ENCODE data around the gene RAB26. TPM values are rescaled to one million over a fixed set of nuclear protein-coding genes. Genes with fewer than 3 reads are reported as not detected.

The RAB26 gene
- total RNA-seq, 1 experiment from 2014 or later = 46.8 TPM

- in situ Hi-C loops (cut with HindIII; ENCODE audit: low sequenced_read_pairs) = loop anchor here (25.0 kb wide), 1 partner anchor 356 kb away; the partner anchor contains the start of genes AMDHD2 and ATP6V0C
Measured at GRCh38 chr16:2155977-2156848, 7.8 kb downstream of the RAB26 start.

DNA sequence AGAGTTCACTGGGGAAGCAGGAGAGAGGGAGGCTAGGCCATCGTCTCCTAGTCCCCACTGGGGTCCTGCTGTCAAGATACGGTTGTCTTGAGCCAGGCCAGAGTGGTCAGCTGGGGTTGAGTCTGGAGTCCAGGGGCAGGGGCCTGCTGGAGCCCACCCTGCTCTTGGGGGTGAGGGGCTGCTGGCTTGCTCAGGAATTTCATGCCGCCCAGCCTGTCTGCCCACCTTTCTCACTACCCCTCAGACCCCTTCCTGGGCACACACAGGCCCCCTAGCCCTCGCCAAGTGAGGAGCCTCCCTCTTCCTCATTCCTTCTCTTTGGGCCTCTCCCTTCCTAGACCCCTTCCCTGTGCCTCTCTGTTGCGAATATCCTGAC, 8.4 kb downstream of the RAB26 start:
- in situ Hi-C loops (cut with HindIII; ENCODE audit: low sequenced_read_pairs) = loop anchor here (25.0 kb wide), 1 partner anchor 355 kb away; the partner anchor contains the start of genes AMDHD2 and ATP6V0C
- DNase-seq (ENCODE audit: low spot score) = no peak

More at GRCh38 chr16:2155977-2156848, 7.8 kb downstream of the RAB26 start:
- DNase-seq (ENCODE audit: low spot score) = no peak

DNA sequence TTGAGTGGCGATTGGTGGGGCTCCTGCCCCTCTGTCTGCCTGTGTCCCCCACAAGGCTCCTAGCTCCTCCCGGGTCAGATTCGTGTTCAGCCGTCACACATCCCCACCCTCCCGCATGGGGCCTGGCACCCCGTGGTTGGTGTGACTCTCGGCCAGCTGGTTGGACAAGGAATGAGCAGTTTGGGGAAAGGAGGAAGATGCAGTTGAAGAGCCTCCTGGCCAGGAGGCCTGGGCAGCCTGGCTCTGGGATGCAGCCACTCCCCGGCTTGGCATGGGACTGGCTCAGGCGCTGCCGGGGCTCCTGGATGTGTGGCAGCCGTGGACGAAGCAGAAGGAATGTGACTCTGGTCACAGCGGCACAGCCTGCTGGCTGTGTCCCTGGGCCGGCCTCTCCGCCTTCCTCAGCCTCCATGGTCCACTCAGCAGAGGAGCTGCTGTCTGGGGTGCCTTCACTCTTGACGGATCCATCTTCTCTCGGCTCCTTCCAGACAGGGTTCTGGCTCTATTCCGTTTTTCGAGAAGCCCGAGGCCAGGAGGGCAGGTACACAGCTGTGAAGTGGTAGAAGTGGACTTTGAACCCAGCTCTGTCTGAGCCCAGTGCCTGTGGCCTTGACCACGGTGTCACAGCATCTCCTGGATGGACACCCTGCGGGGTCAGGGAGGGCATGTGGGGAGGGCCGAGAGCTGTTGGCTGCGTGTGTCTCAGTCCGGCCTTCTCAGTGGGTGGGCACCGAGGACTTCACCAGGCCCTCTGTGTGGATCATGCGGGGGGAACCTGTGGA, 9.2 kb downstream of the RAB26 start:
- DNase-seq (ENCODE audit: low spot score) = peak; percentile 47
- in situ Hi-C loops (cut with HindIII; ENCODE audit: low sequenced_read_pairs) = loop anchor here (25.0 kb wide), 1 partner anchor 355 kb away; the partner anchor contains the start of genes AMDHD2 and ATP6V0C

GRCh38 chr16:2158262-2158638, 9.8 kb downstream of the RAB26 start:
- in situ Hi-C loops (cut with HindIII; ENCODE audit: low sequenced_read_pairs) = loop anchor here (25.0 kb wide), 1 partner anchor 354 kb away; the partner anchor contains the start of genes AMDHD2 and ATP6V0C
- DNase-seq (ENCODE audit: low spot score) = no peak

GRCh38 chr16:2159175-2159838, 10.9 kb downstream of the RAB26 start:
- peak; percentile 73 for DNase-seq (ENCODE audit: low spot score)
- in situ Hi-C loops (cut with HindIII; ENCODE audit: low sequenced_read_pairs) = loop anchor here (25.0 kb wide), 1 partner anchor 353 kb away; the partner anchor contains the start of genes AMDHD2 and ATP6V0C

DNA sequence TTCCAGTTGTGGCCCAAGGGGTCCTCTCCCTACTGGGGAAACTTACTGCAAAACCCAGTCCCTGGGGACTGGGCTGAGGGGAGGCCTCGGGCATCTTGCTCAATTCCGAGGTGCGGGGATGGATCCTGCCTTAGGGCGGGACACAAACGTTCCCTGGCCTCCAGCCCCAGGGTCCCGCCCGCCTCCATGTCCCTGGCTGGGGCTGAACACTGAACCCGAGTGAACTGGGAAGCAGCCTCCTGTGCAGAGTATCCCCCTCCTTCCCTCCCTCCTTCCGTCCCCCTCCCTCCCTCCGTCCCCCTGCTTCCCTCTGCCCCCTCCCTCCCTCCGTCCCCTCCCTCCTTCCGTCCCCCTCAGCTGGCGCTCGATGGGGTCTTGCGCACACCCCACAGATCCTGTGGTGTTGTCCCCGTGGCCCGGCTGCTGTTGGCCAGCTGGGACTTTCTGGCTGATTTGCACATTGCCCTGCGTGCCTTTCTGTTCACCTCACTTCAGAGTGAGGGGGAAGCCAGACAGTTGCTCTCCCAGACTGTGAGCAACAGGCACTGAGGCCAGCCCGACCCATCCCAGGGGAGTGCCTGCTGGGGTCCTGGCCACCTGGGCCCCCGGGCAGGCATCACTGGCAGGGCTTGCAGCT, 12.6 kb downstream of the RAB26 start:
- DNase-seq (ENCODE audit: low spot score) = no peak
- in situ Hi-C loops (cut with HindIII; ENCODE audit: low sequenced_read_pairs) = loop anchor here (5.0 to 25.0 kb wide), 3 partner anchors 86 to 351 kb away; partner anchors contain the start of genes AMDHD2 and ATP6V0C

DNA sequence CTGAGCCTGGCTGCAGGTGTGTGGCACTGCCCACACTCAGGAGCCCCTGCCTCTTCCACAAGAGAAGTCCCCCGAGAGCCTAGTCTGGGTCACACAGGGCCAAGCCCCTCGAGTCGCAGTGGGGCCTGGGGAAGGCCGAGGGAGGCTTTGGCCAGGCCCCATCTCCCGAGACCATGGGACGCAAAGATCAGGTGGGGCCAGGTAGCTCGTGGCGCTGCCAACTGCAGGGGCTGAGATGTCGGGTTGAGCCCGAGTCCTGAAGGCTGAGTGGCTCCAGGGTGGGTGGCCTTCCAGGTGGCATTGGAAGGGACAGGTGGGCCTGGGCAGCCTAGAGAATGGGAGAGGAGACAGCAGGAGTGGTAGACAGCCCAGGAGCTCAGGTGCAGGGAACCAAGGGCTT, 13.5 kb downstream of the RAB26 start:
- DNase-seq (ENCODE audit: low spot score) = no peak
- in situ Hi-C loops (cut with HindIII; ENCODE audit: low sequenced_read_pairs) = loop anchor here (5.0 to 25.0 kb wide), 3 partner anchors 87 to 350 kb away; partner anchors contain the start of genes AMDHD2 and ATP6V0C

- DNase-seq (ENCODE audit: low spot score) = no peak
- in situ Hi-C loops (cut with HindIII; ENCODE audit: low sequenced_read_pairs) = loop anchor here (5.0 to 25.0 kb wide), 3 partner anchors 88 to 350 kb away; partner anchors contain the start of genes AMDHD2 and ATP6V0C
Measured at GRCh38 chr16:2162676-2163118, 14.3 kb downstream of the RAB26 start.

GRCh38 chr16:2163211-2163881, 14.9 kb downstream of the RAB26 start:
- no peak for DNase-seq (ENCODE audit: low spot score)
- in situ Hi-C loops (cut with HindIII; ENCODE audit: low sequenced_read_pairs) = loop anchor here (5.0 to 25.0 kb wide), 3 partner anchors 89 to 349 kb away; partner anchors contain the start of genes AMDHD2 and ATP6V0C

DNA sequence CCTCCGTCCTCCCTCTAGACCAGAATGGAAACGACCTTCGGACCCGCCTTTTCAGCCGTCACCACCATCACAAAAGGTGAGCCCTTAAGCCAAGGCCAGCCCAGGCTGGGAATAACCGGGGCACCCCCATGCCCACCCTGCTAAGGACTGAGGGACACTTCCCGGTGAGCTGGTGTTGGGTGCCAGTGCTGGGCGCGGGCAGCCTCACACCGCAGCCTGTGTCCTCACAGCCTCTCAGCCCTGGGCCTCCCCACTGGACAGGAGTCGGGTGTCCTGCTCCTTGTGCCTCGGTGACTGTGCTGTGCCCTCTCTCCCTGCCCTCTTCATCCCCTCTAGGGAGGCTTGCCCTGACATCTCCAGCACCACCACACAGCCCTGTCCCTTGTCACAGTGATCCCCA, 17.4 kb downstream of the RAB26 start:
- in situ Hi-C loops (cut with HindIII; ENCODE audit: low sequenced_read_pairs) = loop anchor here (10.0 to 25.0 kb wide), 2 partner anchors 91 to 346 kb away; partner anchors contain the start of genes AMDHD2 and ATP6V0C
- no peak for DNase-seq (ENCODE audit: low spot score)

DNA sequence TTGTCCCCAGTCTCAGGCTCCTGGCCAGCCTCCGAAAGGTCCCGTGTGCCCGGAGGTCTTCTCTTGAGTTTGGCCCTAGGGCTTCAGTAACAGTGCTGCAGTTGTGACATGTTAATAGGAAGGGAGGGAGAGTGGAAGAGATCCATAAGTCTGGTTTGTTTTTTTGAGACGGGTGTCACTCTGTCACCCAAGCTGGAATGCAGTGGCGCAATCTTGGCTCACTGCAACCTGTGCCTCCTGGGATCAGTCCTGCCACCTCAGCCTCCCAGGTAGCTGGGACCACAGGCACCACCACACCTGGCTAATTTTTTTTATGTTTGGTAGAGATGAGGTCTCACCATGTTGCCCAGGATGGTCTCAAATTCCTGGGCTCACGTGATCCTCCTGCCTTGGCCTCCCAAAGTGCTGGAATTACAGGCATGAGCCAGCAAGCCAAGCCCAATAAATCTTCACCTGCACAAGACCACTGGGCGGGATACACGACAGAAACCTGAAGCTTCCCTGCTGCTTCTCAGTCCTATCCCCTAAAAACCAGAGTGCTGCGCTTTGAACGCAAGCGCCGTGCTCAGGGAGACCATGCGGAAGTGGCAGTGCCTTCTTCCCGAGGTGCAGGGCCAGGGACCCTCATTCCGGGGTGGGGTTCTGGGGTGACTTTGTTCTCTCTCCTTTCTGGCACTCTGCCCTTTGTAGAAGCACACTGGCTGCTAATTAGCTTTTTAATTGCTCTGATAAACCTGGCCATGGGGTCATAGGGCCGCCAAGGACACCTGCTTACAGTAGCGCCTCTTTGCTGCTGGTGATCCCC, 18.0 kb downstream of the RAB26 start:
- DNase-seq (ENCODE audit: low spot score) = no peak
- in situ Hi-C loops (cut with HindIII; ENCODE audit: low sequenced_read_pairs) = loop anchor here (10.0 to 25.0 kb wide), 2 partner anchors 92 to 346 kb away; partner anchors contain the start of genes AMDHD2 and ATP6V0C

GRCh38 chr16:2167068-2167638, 18.7 kb downstream of the RAB26 start:
- DNase-seq (ENCODE audit: low spot score) = no peak
- in situ Hi-C loops (cut with HindIII; ENCODE audit: low sequenced_read_pairs) = loop anchor here (10.0 to 25.0 kb wide), 2 partner anchors 92 to 345 kb away; partner anchors contain the start of genes AMDHD2 and ATP6V0C

- in situ Hi-C loops (cut with HindIII; ENCODE audit: low sequenced_read_pairs) = loop anchor here (25.0 kb wide), 1 partner anchor 342 kb away; the partner anchor contains the start of genes AMDHD2 and ATP6V0C
- no peak for DNase-seq (ENCODE audit: low spot score)
Measured at GRCh38 chr16:2170080-2170479, 21.7 kb downstream of the RAB26 start.

- no peak for DNase-seq (ENCODE audit: low spot score)
- in situ Hi-C loops (cut with HindIII; ENCODE audit: low sequenced_read_pairs) = loop anchor here (25.0 kb wide), 1 partner anchor 341 kb away; the partner anchor contains the start of genes AMDHD2 and ATP6V0C
Measured at GRCh38 chr16:2170587-2171435, 22.4 kb downstream of the RAB26 start.

DNA sequence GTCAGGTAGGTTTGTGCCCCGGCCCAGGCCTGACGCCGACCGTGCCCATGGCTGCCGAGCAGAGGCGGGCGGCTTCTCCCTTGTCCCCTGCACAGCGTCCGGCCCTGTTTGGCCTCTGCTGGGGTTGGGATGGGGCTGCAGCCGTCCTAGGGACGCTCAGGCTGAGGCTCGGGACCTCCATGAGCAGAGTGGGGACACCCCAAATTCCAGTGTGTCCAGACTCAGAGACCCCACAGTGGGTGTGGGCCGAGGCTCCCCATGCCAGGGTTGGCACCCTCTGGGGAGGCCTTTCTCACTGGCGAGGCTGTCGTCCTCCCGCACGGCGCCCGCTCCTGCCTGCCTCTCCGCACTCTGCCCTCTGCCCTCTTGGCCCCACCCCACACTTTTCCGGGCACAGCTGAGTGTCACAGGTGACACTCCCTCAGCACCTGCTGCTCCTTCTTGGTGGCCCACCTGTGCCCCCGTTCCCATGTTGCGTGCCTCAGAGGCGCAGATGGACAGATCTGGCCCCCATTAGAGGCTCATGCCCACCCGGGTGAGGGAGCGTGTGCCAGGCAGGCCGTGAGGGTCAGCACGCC, 23.3 kb downstream of the RAB26 start:
- no peak for DNase-seq (ENCODE audit: low spot score)
- in situ Hi-C loops (cut with HindIII; ENCODE audit: low sequenced_read_pairs) = loop anchor here (25.0 kb wide), 1 partner anchor 341 kb away; the partner anchor contains the start of genes AMDHD2 and ATP6V0C

Measured in G401 (cell line).